KMS-11 (cell line): ENCODE data around the gene HEPACAM.

Experiments used
- H2AFZ ChIP-seq: fragments of 200-600 bp; sonication (generic); 2 replicates; pipeline ENCODE4 v1.6.1; 2016; ENCODE audit warnings: antibody characterized with exemption, mixed run types, low read depth
- H3K27ac ChIP-seq: fragments of 200-600 bp; sonication (generic); 2 replicates; pipeline ENCODE4 v1.6.1; 2016; ENCODE audit warnings: mild to moderate bottlenecking, mixed run types
- H3K27me3 ChIP-seq: fragments of 200-600 bp; sonication (generic); 2 replicates; pipeline ENCODE4 v1.6.1; 2017; ENCODE audit warnings: mild to moderate bottlenecking, low read depth, mixed run types, moderate library complexity; ENCODE audit not compliant: insufficient read depth
- H3K36me3 ChIP-seq: fragments of 200-600 bp; sonication (generic); 2 replicates; pipeline ENCODE4 v1.6.1; 2017; ENCODE audit warnings: mild to moderate bottlenecking, mixed run types; ENCODE audit not compliant: insufficient read depth
- H3K4me1 ChIP-seq: fragments of 200-600 bp; sonication (generic); 2 replicates; pipeline ENCODE4 v1.6.1; 2016; ENCODE audit warnings: mild to moderate bottlenecking, low read depth, mixed run types; ENCODE audit not compliant: poor library complexity, severe bottlenecking
- H3K4me2 ChIP-seq: fragments of 200-600 bp; sonication (generic); 2 replicates; pipeline ENCODE4 v1.7.0; 2016; ENCODE audit warnings: mild to moderate bottlenecking, mixed run types
- H3K4me3 ChIP-seq: fragments of 200-600 bp; sonication (generic); IDR thresholded peaks from 2 replicates; pipeline ENCODE4 v1.6.1; 2017; ENCODE audit warnings: low read depth, low read length, mixed read lengths; ENCODE audit not compliant: insufficient read depth
- H3K79me2 ChIP-seq: fragments of 200-600 bp; sonication (generic); 2 replicates; pipeline ENCODE4 v1.6.1; 2016; ENCODE audit warnings: low read depth, mixed run types; ENCODE audit not compliant: insufficient read depth
- H3K9ac ChIP-seq: fragments of 200-600 bp; sonication (generic); 2 replicates; pipeline ENCODE4 v1.6.1; 2016; ENCODE audit warnings: mild to moderate bottlenecking, mixed run types
- H4K20me1 ChIP-seq: fragments of 200-600 bp; sonication (generic); 2 replicates; pipeline ENCODE4 v1.6.1; 2016; ENCODE audit warnings: mild to moderate bottlenecking, mixed run types; ENCODE audit not compliant: insufficient read depth
- CTCF ChIP-seq: fragments of 200-600 bp; sonication (generic); conservative IDR thresholded peaks from 2 replicates; pipeline ENCODE4 v1.6.1; 2017; ENCODE audit warnings: low read depth, mild to moderate bottlenecking, antibody characterized with exemption, low read length, moderate library complexity, mixed read lengths

The HEPACAM gene

DNA sequence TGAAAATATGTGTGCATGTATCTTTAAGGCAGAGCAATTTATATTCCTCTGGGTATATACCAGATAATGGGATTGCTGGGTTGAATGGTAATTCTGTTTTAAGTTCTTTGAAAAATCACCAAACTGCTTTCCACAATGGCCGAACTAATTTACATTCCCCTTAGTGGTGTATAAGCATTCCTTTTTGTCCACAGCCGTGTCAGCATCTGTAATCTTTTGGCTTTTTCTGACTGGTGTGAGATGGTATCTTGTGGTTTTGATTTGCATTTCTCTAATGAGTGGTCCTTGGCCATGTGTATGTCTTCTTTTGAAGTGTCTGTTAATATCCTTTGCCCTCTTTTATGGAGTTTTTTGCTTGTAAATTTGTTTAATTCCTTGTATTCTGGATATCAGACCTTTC lies 42.5 kb upstream of the HEPACAM start:
- no peak overlapping the region for H3K4me2 ChIP-seq
- H4K20me1 ChIP-seq: no peaks in the 10 kb centered on the region
- no peak overlapping the region for H3K4me3 ChIP-seq
- H2AFZ ChIP-seq: no peak overlapping the region
- no peak for TF ChIP-seq CTCF
- H3K9ac ChIP-seq: no peak overlapping the region
- H3K36me3 ChIP-seq: no peaks in the 10 kb centered on the region
- H3K27ac ChIP-seq: no peak overlapping the region
- H3K79me2 ChIP-seq: no peaks in the 10 kb centered on the region
- no peaks in the 10 kb centered on the region for H3K4me1 ChIP-seq
- no peaks in the 10 kb centered on the region for H3K27me3 ChIP-seq

GRCh38 chr11:124977006-124977405 lies 41.2 kb upstream of the HEPACAM start:
- Histone ChIP-seq H3K4me2 (no peak overlapping the region), H3K27ac (no peak overlapping the region), H3K4me1 (no peaks in the 10 kb centered on the region), H3K36me3 (no peaks in the 10 kb centered on the region), H2AFZ (no peak overlapping the region), H3K9ac (no peak overlapping the region), H3K4me3 (no peak overlapping the region), H3K27me3 (no peaks in the 10 kb centered on the region), H4K20me1 (no peaks in the 10 kb centered on the region), H3K79me2 (no peaks in the 10 kb centered on the region)
- no peak for TF ChIP-seq CTCF

GRCh38 chr11:124976531-124976930 lies 40.7 kb upstream of the HEPACAM start:
- no peak for TF ChIP-seq CTCF
- Histone ChIP-seq H4K20me1 (no peaks in the 10 kb centered on the region), H3K36me3 (no peaks in the 10 kb centered on the region), H3K9ac (no peak overlapping the region), H3K27ac (no peak overlapping the region), H2AFZ (no peak overlapping the region), H3K4me2 (no peak overlapping the region), H3K79me2 (no peaks in the 10 kb centered on the region), H3K27me3 (no peaks in the 10 kb centered on the region), H3K4me3 (no peak overlapping the region), H3K4me1 (no peaks in the 10 kb centered on the region)

- no peaks in the 10 kb centered on the region for H4K20me1 ChIP-seq
Measured at GRCh38 chr11:124971810-124972209, 36.0 kb upstream of the HEPACAM start.

More at GRCh38 chr11:124971810-124972209, 36.0 kb upstream of the HEPACAM start:
- Histone ChIP-seq H3K79me2 (no peaks in the 10 kb centered on the region), H3K4me1 (no peaks in the 10 kb centered on the region), H3K4me2 (no peak overlapping the region), H3K27me3 (no peaks in the 10 kb centered on the region), H3K9ac (no peak overlapping the region), H3K27ac (no peak overlapping the region), H3K4me3 (no peak overlapping the region), H2AFZ (no peak overlapping the region), H3K36me3 (no peaks in the 10 kb centered on the region)
- no peak for TF ChIP-seq CTCF
